Measurements from ENCODE around the gene C19orf73.
A peak's percentile ranks its signal among the peaks of the same experiment; 100 is the strongest.
"Not testable (repeated sequence)": the region's sequence is repeated elsewhere in the genome, so short reads cannot be mapped to it uniquely, and the experiment has no call there.

Gene C19orf73

DNA sequence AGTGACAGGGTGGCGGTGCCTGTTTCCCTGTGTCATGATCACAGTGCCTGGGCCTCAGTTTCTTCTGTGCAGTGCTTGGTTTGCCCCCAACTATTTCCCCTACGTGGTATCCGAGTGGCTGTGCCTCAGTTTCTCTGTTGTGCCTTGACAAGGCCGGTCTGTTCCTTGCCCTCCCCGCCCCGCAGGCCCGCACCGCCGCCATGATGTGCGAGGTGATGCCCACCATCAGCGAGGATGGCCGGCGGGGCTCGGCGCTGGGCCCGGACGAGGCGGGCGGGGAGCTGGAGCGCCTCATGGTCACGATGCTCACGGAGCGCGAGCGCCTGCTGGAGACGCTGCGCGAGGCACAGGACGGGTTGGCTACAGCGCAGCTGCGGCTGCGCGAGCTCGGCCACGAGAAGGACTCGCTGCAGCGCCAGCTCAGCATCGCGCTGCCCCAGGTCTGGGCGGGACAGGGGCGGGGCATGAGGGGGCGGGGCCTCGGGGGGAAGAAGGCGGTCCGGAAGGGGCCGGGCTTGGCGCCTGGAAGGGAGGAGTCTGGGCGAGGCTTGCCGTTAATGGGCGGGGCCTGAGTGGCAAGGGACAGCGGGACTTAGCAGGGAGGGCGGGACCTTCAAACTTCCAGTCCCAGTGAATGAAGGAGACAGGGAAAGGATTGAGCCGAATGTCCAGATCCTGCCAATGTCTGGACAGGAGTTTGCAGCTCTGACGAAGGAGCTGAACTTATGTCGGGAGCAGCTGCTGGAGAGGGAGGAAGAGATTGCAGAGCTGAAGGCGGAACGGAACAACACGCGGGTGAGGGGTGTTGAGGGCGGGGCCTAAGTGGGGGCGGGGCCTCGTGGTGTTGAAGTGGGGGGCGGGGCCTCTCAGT is 9.0 kb upstream of the C19orf73 start:
- no peaks in the 10 kb centered on the region for H3K27me3 ChIP-seq (ENCODE audit: insufficient read depth, insufficient read length)
- peak; percentile 80 for DNase-seq (ENCODE audit: low read depth, low spot score)
- no peaks in the 10 kb centered on the region for H3K36me3 ChIP-seq (ENCODE audit: insufficient read depth, insufficient read length, low read length)
- TF ChIP-seq SUZ12 (IDR thresholded peaks at IDR 0.05; ENCODE audit: extremely low read depth, insufficient read depth, insufficient read length) (no peak), ZNF274 (IDR thresholded peaks at IDR 0.05; ENCODE audit: low read depth, low read length) (no peak), YY1 (IDR thresholded peaks at IDR 0.05; ENCODE audit: insufficient read depth, insufficient read length) (no peak)
- peak overlapping the region; percentile 49 for H3K4me3 ChIP-seq (ENCODE audit: insufficient read length, low read depth)
- no peaks in the 10 kb centered on the region for H3K9me3 ChIP-seq (ENCODE audit: insufficient read depth, low read length)
- peak overlapping the region; percentile 29 for H3K9ac ChIP-seq (ENCODE audit: insufficient read length, low read depth)
- H3K4me1 ChIP-seq (ENCODE audit: insufficient read depth, insufficient read length): peaks cover 4% of the 10 kb centered on the region

DNA sequence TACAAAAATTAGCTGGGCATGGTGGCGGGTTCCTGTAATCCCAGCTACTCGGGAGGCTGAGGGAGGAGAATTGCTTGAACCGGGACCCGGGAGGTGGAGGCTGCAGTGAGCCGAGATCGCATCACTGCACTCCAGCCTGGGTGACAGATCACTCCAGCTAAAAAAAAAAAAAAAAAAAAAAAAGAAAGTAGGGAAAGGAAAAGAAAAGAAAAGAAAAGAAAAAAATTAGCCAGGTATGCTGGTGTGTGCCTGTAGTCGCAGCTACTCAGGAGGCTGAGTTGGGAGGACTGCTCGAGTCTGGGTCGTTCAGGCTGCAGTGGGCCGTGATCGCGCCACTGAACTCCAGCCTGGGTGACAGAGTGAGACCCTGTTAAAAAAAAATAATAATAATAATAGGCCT is 8.3 kb upstream of the C19orf73 start:
- DNase-seq (ENCODE audit: low read depth, low spot score); H3K9ac ChIP-seq (ENCODE audit: insufficient read length, low read depth): not testable (repeated sequence)
- H3K4me3 ChIP-seq (ENCODE audit: insufficient read length, low read depth): peak overlapping the region; percentile 41

DNA sequence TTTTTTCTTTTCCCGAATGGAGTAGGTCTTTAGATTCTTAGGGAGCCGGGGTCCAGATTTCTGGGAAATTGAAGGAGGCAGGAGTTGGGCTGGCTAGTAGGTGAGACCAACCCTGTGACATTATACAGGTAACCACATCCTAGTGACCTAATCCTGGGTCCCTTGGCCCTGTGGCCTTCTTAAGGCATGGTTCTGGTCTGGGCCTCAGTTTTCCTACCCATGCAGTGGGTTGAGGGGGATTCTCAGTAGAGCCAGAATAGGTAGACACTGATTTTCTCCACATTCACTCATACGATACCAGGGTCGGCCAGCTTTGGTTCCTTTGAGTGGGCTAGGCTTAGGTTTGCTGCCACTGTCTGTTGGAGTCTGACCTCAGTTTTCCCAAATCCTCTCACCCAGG is 7.6 kb upstream of the C19orf73 start:
- H3K36me3 ChIP-seq (ENCODE audit: insufficient read depth, insufficient read length, low read length): no peaks in the 10 kb centered on the region
- H3K27me3 ChIP-seq (ENCODE audit: insufficient read depth, insufficient read length): no peaks in the 10 kb centered on the region
- DNase-seq (ENCODE audit: low read depth, low spot score): no peak
- H3K9me3 ChIP-seq (ENCODE audit: insufficient read depth, low read length): no peaks in the 10 kb centered on the region
- H3K4me3 ChIP-seq (ENCODE audit: insufficient read length, low read depth): no peak overlapping the region
- H3K9ac ChIP-seq (ENCODE audit: insufficient read length, low read depth): no peak overlapping the region
- TF ChIP-seq YY1 (IDR thresholded peaks at IDR 0.05; ENCODE audit: insufficient read depth, insufficient read length): no peak
- no peak for TF ChIP-seq ZNF274 (IDR thresholded peaks at IDR 0.05; ENCODE audit: low read depth, low read length)
- TF ChIP-seq SUZ12 (IDR thresholded peaks at IDR 0.05; ENCODE audit: extremely low read depth, insufficient read depth, insufficient read length): no peak
- H3K4me1 ChIP-seq (ENCODE audit: insufficient read depth, insufficient read length): peaks cover 4% of the 10 kb centered on the region

More for the DNA sequence above, 8.3 kb upstream of the C19orf73 start:
- H3K4me1 ChIP-seq (ENCODE audit: insufficient read depth, insufficient read length); H3K36me3 ChIP-seq (ENCODE audit: insufficient read depth, insufficient read length, low read length); H3K27me3 ChIP-seq (ENCODE audit: insufficient read depth, insufficient read length); H3K9me3 ChIP-seq (ENCODE audit: insufficient read depth, low read length): not testable (repeated sequence)

DNA sequence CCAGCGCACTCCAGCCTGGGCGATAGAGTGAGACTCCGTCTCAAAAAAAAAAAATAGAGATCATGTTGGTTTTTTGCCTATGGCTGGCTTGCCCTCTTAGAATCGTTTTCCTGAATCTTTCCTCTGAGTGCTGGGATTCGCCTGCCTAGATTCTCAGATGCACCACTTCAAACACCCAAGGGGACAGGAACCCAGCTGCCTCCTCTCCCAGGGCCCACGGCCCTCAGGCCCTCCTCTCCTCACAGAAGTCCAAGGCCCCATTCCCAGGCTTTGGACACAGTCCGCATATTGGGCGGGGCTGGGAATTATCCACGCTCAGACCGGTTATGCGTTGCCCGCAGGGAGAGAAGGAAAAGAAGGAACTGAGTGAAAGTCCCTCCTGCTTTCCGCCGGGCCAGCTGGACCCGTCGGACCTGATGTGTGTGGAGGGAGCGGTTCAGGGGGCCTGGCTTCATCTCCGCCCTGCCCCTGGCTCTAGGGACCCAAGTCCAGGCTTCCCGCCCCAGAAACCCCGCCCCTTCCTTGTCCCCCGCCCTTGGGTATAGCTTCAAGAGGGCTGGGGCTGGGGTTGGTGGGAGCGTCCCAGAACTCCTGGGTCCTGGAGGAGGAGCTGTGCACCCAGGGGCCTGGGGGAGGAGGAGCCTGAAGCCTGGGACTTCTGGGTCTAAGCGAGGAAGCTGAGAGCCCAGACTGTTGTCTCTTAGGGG is 6.2 kb upstream of the C19orf73 start:
- Histone ChIP-seq H3K9ac (ENCODE audit: insufficient read length, low read depth) (no peak overlapping the region), H3K4me1 (ENCODE audit: insufficient read depth, insufficient read length) (peaks cover 4% of the 10 kb centered on the region), H3K27me3 (ENCODE audit: insufficient read depth, insufficient read length) (peaks cover 10% of the 10 kb centered on the region), H3K9me3 (ENCODE audit: insufficient read depth, low read length) (no peaks in the 10 kb centered on the region), H3K36me3 (ENCODE audit: insufficient read depth, insufficient read length, low read length) (no peaks in the 10 kb centered on the region), H3K4me3 (ENCODE audit: insufficient read length, low read depth) (no peak overlapping the region)
- no peak for DNase-seq (ENCODE audit: low read depth, low spot score)
- TF ChIP-seq ZNF274 (IDR thresholded peaks at IDR 0.05; ENCODE audit: low read depth, low read length): no peak
- no peak for TF ChIP-seq SUZ12 (IDR thresholded peaks at IDR 0.05; ENCODE audit: extremely low read depth, insufficient read depth, insufficient read length)
- TF ChIP-seq YY1 (IDR thresholded peaks at IDR 0.05; ENCODE audit: insufficient read depth, insufficient read length): no peak

DNA sequence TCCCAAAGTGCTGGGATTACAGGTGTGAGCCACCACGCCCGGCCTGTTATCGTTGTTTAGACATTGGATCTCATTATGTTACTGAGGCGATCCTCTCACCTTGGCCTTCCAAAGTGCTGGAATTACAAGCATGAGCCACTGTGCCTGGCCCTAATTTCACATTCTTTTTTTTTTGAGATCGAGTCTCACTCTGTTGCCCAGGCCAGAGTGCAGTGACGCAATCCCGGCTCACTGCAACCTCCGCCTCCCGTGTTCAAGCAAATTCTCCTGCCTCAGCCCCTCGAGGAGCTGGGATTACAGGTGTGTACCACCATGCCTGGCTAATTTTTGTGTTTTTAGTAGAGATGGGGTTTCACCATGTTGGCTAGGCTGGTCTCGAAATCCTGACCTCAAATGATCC is 4.3 kb upstream of the C19orf73 start:
- peaks cover 19% of the 10 kb centered on the region for H3K27me3 ChIP-seq (ENCODE audit: insufficient read depth, insufficient read length)
- H3K4me1 ChIP-seq (ENCODE audit: insufficient read depth, insufficient read length): not testable (repeated sequence)

DNA sequence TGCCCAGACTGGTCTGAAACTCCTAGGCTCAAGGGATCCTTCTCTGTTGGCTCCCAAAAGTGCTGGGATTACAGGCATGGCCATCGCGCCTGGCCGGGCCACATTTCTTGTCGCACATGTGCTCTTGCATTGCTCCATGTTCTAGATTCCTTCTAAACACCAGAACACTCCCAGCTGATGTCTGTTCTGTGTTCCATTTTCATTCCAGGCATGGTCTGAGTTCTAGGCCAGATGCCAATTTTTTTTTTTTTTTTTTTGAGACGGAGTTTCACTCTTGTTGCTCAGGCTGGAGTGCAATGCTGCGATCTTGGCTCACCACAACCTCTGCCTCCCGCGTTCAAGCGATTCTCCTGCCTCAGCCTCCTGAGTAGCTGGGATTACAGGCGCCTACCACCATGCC is 2.9 kb upstream of the C19orf73 start:
- H3K27me3 ChIP-seq (ENCODE audit: insufficient read depth, insufficient read length): peaks cover 19% of the 10 kb centered on the region
- H3K4me3 ChIP-seq (ENCODE audit: insufficient read length, low read depth); DNase-seq (ENCODE audit: low read depth, low spot score); H3K36me3 ChIP-seq (ENCODE audit: insufficient read depth, insufficient read length, low read length); H3K9me3 ChIP-seq (ENCODE audit: insufficient read depth, low read length); H3K9ac ChIP-seq (ENCODE audit: insufficient read length, low read depth); H3K4me1 ChIP-seq (ENCODE audit: insufficient read depth, insufficient read length): not testable (repeated sequence)

More for the DNA sequence above, 4.3 kb upstream of the C19orf73 start:
- H3K36me3 ChIP-seq (ENCODE audit: insufficient read depth, insufficient read length, low read length); DNase-seq (ENCODE audit: low read depth, low spot score); H3K9me3 ChIP-seq (ENCODE audit: insufficient read depth, low read length); H3K4me3 ChIP-seq (ENCODE audit: insufficient read length, low read depth); H3K9ac ChIP-seq (ENCODE audit: insufficient read length, low read depth): not testable (repeated sequence)

DNA sequence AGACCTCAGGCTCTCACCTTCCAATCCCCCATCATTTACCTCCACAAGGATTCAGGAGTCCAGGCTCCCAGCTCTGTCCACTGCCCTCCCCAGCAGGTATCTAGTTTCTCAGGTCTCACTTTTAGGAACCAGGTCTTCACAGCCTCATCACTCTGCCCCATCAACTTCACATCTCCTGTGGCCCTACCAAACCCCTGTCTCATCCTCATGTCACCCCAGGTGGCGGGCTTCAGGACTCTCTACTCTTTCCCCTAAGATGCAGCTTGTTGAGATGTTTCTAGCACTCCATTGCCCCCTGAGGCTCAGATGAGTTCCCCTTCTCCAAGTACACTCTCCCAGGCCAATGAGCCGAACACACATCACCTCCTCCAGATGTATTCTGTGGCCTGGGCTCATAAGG is 1.9 kb upstream of the C19orf73 start:
- no peaks in the 10 kb centered on the region for H3K9me3 ChIP-seq (ENCODE audit: insufficient read depth, low read length)
- no peak overlapping the region for H3K9ac ChIP-seq (ENCODE audit: insufficient read length, low read depth)
- H3K27me3 ChIP-seq (ENCODE audit: insufficient read depth, insufficient read length): peaks cover 19% of the 10 kb centered on the region
- H3K4me3 ChIP-seq (ENCODE audit: insufficient read length, low read depth): no peak overlapping the region
- no peak for DNase-seq (ENCODE audit: low read depth, low spot score)
- H3K4me1 ChIP-seq (ENCODE audit: insufficient read depth, insufficient read length): peaks cover 3% of the 10 kb centered on the region
- H3K36me3 ChIP-seq (ENCODE audit: insufficient read depth, insufficient read length, low read length): peaks cover 2% of the 10 kb centered on the region
- TF ChIP-seq SUZ12 (IDR thresholded peaks at IDR 0.05; ENCODE audit: extremely low read depth, insufficient read depth, insufficient read length): no peak
- TF ChIP-seq YY1 (IDR thresholded peaks at IDR 0.05; ENCODE audit: insufficient read depth, insufficient read length): no peak
- TF ChIP-seq ZNF274 (IDR thresholded peaks at IDR 0.05; ENCODE audit: low read depth, low read length): no peak

Data from NT2/D1 (cell line).